Neural cell (in vitro differentiated cells): ENCODE measurements around the gene POLR1A. TPM values are rescaled to one million over a fixed set of nuclear protein-coding genes. Genes with fewer than 3 reads are reported as not detected.

Experiments used
- H2AFZ ChIP-seq: fragments of 200-600, 300-800 bp; sonication (generic), shearing (Covaris generic); 2 replicates; pipeline ENCODE4 v1.6.0; 2014; ENCODE audit warnings: low read depth, mild to moderate bottlenecking, antibody characterized with exemption, low read length, moderate library complexity
- H3F3A ChIP-seq: fragments of 200-600 bp; shearing (Covaris generic); 2 replicates; pipeline ENCODE4 v1.6.1; 2016; ENCODE audit warnings: mild to moderate bottlenecking, moderate library complexity, mixed read lengths, antibody characterized with exemption, low read length; ENCODE audit not compliant: insufficient read depth, poor library complexity, severe bottlenecking
- H3K27ac ChIP-seq: fragments of 200-600, 300-800 bp; sonication (generic), shearing (Covaris generic); 2 replicates; pipeline ENCODE4 v1.5.1; 2014; ENCODE audit warnings: mild to moderate bottlenecking, low read length, moderate library complexity
- H3K27me3 ChIP-seq: fragments of 300-800, 200-600 bp; sonication (generic), shearing (Covaris generic); 2 replicates; pipeline ENCODE4 v1.6.0; 2014; ENCODE audit warnings: mild to moderate bottlenecking, low read depth, low read length, moderate library complexity; ENCODE audit not compliant: insufficient read depth
- H3K36me3 ChIP-seq: fragments of 300-800, 200-600 bp; sonication (generic), shearing (Covaris generic); 2 replicates; pipeline ENCODE4 v1.5.1; 2014; ENCODE audit warnings: mild to moderate bottlenecking, antibody characterized with exemption, low read length, moderate library complexity; ENCODE audit not compliant: insufficient read depth
- H3K4me2 ChIP-seq: fragments of 300-800, 200-600 bp; sonication (generic), shearing (Covaris generic); 2 replicates; pipeline ENCODE4 v1.6.0; 2014; ENCODE audit warnings: mild to moderate bottlenecking, low read length
- H3K4me3 ChIP-seq: fragments of 300-800, 200-600 bp; sonication (generic), shearing (Covaris generic); 2 replicates; pipeline ENCODE4 v1.5.1; 2014; ENCODE audit warnings: mild to moderate bottlenecking, low read length, moderate library complexity
- H3K79me2 ChIP-seq: fragments of 200-600 bp; shearing (Covaris generic); replicated peaks from 2 replicates; pipeline ENCODE4 v1.6.0; 2014; ENCODE audit warnings: mild to moderate bottlenecking, low read length, moderate library complexity; ENCODE audit not compliant: insufficient read depth
- H3K9ac ChIP-seq: fragments of 300-800, 200-600 bp; sonication (generic), shearing (Covaris generic); 2 replicates; pipeline ENCODE4 v1.6.1; 2016; ENCODE audit warnings: mild to moderate bottlenecking, low read length, mixed read lengths
- H3K9me2 ChIP-seq: fragments of 200-600 bp; shearing (Covaris generic); 2 replicates; pipeline ENCODE4 v1.6.1; 2016; ENCODE audit warnings: mild to moderate bottlenecking, low read length, mixed read lengths; ENCODE audit not compliant: insufficient read depth
- H3K9me3 ChIP-seq: fragments of 200-600, 300-800 bp; sonication (generic), shearing (Covaris generic); 2 replicates; pipeline ENCODE4 v1.6.1; 2016; ENCODE audit warnings: mild to moderate bottlenecking, mixed run types, low read length, moderate library complexity, mixed read lengths
- H4K20me1 ChIP-seq: fragments of 200-600 bp; shearing (Covaris generic); 2 replicates; pipeline ENCODE4 v1.6.1; 2016; ENCODE audit warnings: mild to moderate bottlenecking, mixed run types; ENCODE audit not compliant: insufficient read depth
- EP300 ChIP-seq: fragments of 450-650 bp; conservative IDR thresholded peaks from 2 replicates; pipeline ENCODE4 v1.6.1; 2014; ENCODE audit warnings: antibody characterized with exemption, mild to moderate bottlenecking, moderate library complexity; ENCODE audit not compliant: poor library complexity, severe bottlenecking
- EZH2 ChIP-seq: fragments of 200-600, 300-800 bp; shearing (Covaris generic), sonication (generic); IDR thresholded peaks from 2 replicates; pipeline ENCODE4 v1.6.1; 2014; ENCODE audit warnings: antibody characterized with exemption, low read length, borderline replicate concordance, mild to moderate bottlenecking; ENCODE audit not compliant: insufficient read depth, poor library complexity, severe bottlenecking
- MXI1 ChIP-seq: fragments of 450-650 bp; conservative IDR thresholded peaks from 2 replicates; pipeline ENCODE4 v1.6.1; 2014; ENCODE audit warnings: antibody characterized with exemption, mild to moderate bottlenecking; ENCODE audit not compliant: poor library complexity, severe bottlenecking
- POLR2AphosphoS5 ChIP-seq: IDR thresholded peaks from 2 replicates; pipeline ENCODE4 v1.6.1; 2012
- RAD21 ChIP-seq: fragments of 450-650 bp; conservative IDR thresholded peaks from 2 replicates; pipeline ENCODE4 v1.6.1; 2014; ENCODE audit warnings: antibody characterized with exemption, mild to moderate bottlenecking, moderate library complexity
- SMC3 ChIP-seq: fragments of 450-650 bp; conservative IDR thresholded peaks from 2 replicates; pipeline ENCODE4 v1.6.1; 2014; ENCODE audit warnings: antibody characterized with exemption, mild to moderate bottlenecking, moderate library complexity; ENCODE audit not compliant: poor library complexity
- TAF1 ChIP-seq: IDR thresholded peaks from 2 replicates; pipeline ENCODE4 v1.6.1; 2012; ENCODE audit warnings: low read depth
- polyA plus RNA-seq: library from polyadenylated mRNA; depleted of rRNA; stranded (reverse); fragments of >200 nt; gene quantifications from 2 replicates; pipeline ENCODE4 v1.2.3, GENCODE V29; 2014
- TF ChIP-seq, protein P1 (sequence below): fragments of 450-650 bp; IDR thresholded peaks from 2 replicates; pipeline ENCODE4 v1.5.1; 2014; ENCODE audit warnings: antibody characterized with exemption, mild to moderate bottlenecking, moderate library complexity; ENCODE audit not compliant: poor library complexity, severe bottlenecking
- TF ChIP-seq, protein P2 (sequence below): IDR thresholded peaks from 2 replicates; pipeline ENCODE4 v1.6.1; 2012; ENCODE audit warnings: borderline replicate concordance

POLR1A gene
- polyA plus RNA-seq, 1 donor from 2014 or later, result 5.4 TPM

DNA sequence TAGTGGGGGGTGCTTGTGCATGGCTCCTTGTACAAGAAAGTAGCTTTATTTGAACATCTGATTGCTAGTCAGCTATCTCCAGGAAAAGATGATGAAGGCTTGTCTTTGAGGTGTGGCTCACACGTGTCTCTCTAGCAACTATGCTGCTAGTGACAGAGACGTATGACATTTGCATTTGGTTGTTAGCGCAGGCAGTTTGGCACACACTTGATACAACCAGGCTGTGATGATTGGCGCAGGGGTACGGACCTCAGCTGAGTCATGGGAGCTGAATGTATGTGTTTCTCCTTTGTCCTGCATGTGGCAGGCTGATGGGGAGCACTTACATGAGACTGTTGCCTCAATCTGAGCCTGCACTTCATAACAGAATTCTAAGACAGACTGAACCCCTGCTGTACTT, 30.0 kb upstream of the POLR1A start:
- no peak overlapping the region for H2AFZ ChIP-seq
- no peaks in the 10 kb centered on the region for H3K79me2 ChIP-seq
- no peaks in the 10 kb centered on the region for H3F3A ChIP-seq
- no peaks in the 10 kb centered on the region for H4K20me1 ChIP-seq
- H3K9ac ChIP-seq, result no peak overlapping the region
- no peaks in the 10 kb centered on the region for H3K9me2 ChIP-seq
- no peaks in the 10 kb centered on the region for H3K9me3 ChIP-seq
- H3K27ac ChIP-seq, result no peak overlapping the region
- no peaks in the 10 kb centered on the region for H3K27me3 ChIP-seq
- H3K4me2 ChIP-seq, result no peak overlapping the region
- H3K4me3 ChIP-seq, result no peak overlapping the region
- TF ChIP-seq POLR2AphosphoS5 (no peak), SMC3 (no peak), RAD21 (no peak), EZH2 (no peak), TAF1 (no peak), EP300 (no peak), MXI1 (no peak)
- TF ChIP-seq, protein P1, sequence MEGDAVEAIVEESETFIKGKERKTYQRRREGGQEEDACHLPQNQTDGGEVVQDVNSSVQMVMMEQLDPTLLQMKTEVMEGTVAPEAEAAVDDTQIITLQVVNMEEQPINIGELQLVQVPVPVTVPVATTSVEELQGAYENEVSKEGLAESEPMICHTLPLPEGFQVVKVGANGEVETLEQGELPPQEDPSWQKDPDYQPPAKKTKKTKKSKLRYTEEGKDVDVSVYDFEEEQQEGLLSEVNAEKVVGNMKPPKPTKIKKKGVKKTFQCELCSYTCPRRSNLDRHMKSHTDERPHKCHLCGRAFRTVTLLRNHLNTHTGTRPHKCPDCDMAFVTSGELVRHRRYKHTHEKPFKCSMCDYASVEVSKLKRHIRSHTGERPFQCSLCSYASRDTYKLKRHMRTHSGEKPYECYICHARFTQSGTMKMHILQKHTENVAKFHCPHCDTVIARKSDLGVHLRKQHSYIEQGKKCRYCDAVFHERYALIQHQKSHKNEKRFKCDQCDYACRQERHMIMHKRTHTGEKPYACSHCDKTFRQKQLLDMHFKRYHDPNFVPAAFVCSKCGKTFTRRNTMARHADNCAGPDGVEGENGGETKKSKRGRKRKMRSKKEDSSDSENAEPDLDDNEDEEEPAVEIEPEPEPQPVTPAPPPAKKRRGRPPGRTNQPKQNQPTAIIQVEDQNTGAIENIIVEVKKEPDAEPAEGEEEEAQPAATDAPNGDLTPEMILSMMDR, result no peak
- TF ChIP-seq, protein P2, sequence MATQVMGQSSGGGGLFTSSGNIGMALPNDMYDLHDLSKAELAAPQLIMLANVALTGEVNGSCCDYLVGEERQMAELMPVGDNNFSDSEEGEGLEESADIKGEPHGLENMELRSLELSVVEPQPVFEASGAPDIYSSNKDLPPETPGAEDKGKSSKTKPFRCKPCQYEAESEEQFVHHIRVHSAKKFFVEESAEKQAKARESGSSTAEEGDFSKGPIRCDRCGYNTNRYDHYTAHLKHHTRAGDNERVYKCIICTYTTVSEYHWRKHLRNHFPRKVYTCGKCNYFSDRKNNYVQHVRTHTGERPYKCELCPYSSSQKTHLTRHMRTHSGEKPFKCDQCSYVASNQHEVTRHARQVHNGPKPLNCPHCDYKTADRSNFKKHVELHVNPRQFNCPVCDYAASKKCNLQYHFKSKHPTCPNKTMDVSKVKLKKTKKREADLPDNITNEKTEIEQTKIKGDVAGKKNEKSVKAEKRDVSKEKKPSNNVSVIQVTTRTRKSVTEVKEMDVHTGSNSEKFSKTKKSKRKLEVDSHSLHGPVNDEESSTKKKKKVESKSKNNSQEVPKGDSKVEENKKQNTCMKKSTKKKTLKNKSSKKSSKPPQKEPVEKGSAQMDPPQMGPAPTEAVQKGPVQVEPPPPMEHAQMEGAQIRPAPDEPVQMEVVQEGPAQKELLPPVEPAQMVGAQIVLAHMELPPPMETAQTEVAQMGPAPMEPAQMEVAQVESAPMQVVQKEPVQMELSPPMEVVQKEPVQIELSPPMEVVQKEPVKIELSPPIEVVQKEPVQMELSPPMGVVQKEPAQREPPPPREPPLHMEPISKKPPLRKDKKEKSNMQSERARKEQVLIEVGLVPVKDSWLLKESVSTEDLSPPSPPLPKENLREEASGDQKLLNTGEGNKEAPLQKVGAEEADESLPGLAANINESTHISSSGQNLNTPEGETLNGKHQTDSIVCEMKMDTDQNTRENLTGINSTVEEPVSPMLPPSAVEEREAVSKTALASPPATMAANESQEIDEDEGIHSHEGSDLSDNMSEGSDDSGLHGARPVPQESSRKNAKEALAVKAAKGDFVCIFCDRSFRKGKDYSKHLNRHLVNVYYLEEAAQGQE, result no peak
- H3K36me3 ChIP-seq, result peaks cover 18% of the 10 kb centered on the region

DNA sequence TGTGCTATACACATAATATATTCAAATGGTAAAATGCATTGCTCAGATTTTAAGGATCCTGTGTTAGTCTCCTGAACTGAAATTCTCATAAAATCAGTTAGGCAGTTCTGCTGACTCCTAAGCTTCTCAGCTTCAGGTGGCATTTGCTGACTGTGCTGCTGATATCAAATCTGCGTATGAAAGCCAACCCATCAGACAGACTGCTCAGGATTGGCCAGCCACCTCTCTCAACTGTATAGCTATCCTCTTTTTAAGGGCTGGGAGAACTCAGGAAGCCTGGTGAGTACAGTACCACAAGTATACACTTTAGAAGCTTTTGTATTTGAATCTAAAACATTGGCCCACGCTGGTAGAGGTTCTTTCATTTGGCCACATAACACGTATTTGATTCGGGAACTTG, 29.0 kb upstream of the POLR1A start:
- Histone ChIP-seq H3K9me2 (no peaks in the 10 kb centered on the region), H4K20me1 (no peaks in the 10 kb centered on the region), H3K27ac (no peak overlapping the region), H3K27me3 (no peaks in the 10 kb centered on the region), H3K9ac (no peak overlapping the region), H3K4me3 (no peak overlapping the region), H2AFZ (no peak overlapping the region), H3K79me2 (no peaks in the 10 kb centered on the region), H3K9me3 (no peaks in the 10 kb centered on the region), H3K36me3 (peaks cover 18% of the 10 kb centered on the region), H3K4me2 (no peak overlapping the region), H3F3A (no peaks in the 10 kb centered on the region)
- TF ChIP-seq RAD21 (no peak), TAF1 (no peak), EZH2 (no peak), MXI1 (no peak), POLR2AphosphoS5 (no peak), SMC3 (no peak), EP300 (no peak)
- TF ChIP-seq, protein P1, result no peak
- TF ChIP-seq, protein P2, result no peak
